GM10266 (cell line): ENCODE measurements around the gene IFRD1.

Source experiments
- DNase-seq: peaks from one replicate; pipeline ENCODE4 v3.0.0; 2012; ENCODE audit errors: extremely low spot score
- TF ChIP-seq, protein P1 (sequence below): IDR thresholded peaks from 2 replicates; pipeline ENCODE4 v1.5.1; 2012; ENCODE audit warnings: mild to moderate bottlenecking, low read depth; ENCODE audit not compliant: control insufficient read depth, insufficient read depth; ENCODE audit errors: missing control alignments

IFRD1 gene

DNA sequence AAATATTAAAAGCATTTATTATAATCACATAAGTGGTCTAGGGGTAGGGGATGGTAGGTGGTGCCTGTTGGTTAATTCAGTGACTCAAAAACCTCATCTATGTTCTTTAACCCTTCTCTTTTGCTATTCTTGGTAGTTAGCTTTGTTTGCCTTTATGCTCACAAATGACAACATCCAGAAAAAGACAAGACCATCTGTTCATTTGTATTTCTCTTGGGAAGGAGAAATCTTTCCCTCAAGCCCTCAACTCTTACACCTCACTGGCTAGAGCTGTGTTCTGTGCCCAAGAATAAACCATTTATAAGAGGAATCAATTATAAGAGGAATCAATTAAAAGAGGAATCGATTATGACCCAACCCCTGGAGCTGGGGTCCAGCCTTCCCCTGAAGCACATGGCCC lies 10.8 kb upstream of the IFRD1 start:
- no peak for DNase-seq

GRCh38 chr7:112442210-112442609 lies 8.1 kb upstream of the IFRD1 start:
- no peak for DNase-seq
- TF ChIP-seq, protein P1, sequence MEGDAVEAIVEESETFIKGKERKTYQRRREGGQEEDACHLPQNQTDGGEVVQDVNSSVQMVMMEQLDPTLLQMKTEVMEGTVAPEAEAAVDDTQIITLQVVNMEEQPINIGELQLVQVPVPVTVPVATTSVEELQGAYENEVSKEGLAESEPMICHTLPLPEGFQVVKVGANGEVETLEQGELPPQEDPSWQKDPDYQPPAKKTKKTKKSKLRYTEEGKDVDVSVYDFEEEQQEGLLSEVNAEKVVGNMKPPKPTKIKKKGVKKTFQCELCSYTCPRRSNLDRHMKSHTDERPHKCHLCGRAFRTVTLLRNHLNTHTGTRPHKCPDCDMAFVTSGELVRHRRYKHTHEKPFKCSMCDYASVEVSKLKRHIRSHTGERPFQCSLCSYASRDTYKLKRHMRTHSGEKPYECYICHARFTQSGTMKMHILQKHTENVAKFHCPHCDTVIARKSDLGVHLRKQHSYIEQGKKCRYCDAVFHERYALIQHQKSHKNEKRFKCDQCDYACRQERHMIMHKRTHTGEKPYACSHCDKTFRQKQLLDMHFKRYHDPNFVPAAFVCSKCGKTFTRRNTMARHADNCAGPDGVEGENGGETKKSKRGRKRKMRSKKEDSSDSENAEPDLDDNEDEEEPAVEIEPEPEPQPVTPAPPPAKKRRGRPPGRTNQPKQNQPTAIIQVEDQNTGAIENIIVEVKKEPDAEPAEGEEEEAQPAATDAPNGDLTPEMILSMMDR: no peak

More for the DNA sequence above, 10.8 kb upstream of the IFRD1 start:
- TF ChIP-seq, protein P1: no peak

- TF ChIP-seq, protein P1: no peak
- no peak for DNase-seq
Observed at GRCh38 chr7:112444505-112444904, 5.8 kb upstream of the IFRD1 start.

DNA sequence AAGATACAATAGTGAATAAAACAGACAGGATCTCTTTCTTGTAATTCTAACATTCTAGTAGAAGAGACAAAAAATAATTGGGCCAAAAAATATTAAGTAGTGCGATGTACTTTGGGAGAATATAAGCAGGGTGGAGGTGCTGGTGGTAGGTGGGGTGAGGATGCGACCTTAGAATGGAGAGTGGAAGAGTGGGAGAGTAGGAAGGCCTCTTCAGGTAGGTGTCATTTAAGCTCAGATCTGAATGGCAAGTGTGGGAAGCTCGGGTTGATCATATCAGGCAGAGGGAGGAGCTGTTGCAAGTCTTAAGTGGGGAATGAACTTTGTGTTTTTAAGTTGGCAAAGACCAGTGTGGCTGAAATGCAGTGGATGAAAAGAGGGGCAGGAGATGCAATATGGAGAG lies 3.8 kb upstream of the IFRD1 start:
- TF ChIP-seq, protein P1: no peak
- no peak for DNase-seq

GRCh38 chr7:112447406-112447805 lies 2.9 kb upstream of the IFRD1 start:
- no peak for DNase-seq
- TF ChIP-seq, protein P1: no peak

DNA sequence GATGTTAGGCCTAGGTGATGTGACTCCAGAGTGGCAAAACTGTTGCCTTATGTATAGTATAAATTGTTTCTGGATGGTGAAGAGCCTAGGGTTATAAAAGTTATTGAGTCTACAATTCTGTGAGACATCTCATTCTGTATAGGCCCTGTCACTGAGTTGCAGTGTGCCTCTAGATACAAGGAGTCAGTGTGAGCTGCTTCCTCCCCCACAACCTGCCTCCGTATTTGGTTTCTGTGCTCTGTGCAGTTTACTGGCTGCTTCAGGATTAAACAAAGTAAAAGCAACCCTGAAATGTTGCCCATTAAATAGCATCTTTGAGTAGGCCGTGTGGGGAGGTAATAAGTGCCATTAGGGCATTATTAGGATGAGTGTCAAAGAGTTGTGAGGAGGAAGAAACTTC lies 1.9 kb upstream of the IFRD1 start:
- TF ChIP-seq, protein P1: no peak
- DNase-seq: no peak

- no peak for DNase-seq
- TF ChIP-seq, protein P1: no peak
Observed at GRCh38 chr7:112448891-112449290, 1.4 kb upstream of the IFRD1 start.
